HUES48 (cell line): ENCODE results near the gene ITSN1.

ENCODE experiments used
- H3K27ac ChIP-seq: one replicate; pipeline ENCODE4 v1.7.0; 2013; ENCODE audit warnings: low read depth, low read length, inconsistent platforms
- H3K27me3 ChIP-seq: 2 replicates; pipeline ENCODE4 v1.6.1; 2013; ENCODE audit warnings: mild to moderate bottlenecking, low read length; ENCODE audit not compliant: control insufficient read depth, insufficient read depth
- H3K36me3 ChIP-seq: 2 replicates; pipeline ENCODE4 v1.6.1; 2013; ENCODE audit warnings: low read length; ENCODE audit not compliant: control insufficient read depth, insufficient read depth
- H3K4me1 ChIP-seq: 2 replicates; pipeline ENCODE4 v1.6.1; 2013; ENCODE audit warnings: mild to moderate bottlenecking, low read length; ENCODE audit not compliant: control insufficient read depth, insufficient read depth
- H3K4me3 ChIP-seq: 2 replicates; pipeline ENCODE4 v1.5.1; 2013; ENCODE audit warnings: mild to moderate bottlenecking, low read depth, low read length
- H3K9ac ChIP-seq: 2 replicates; pipeline ENCODE4 v1.6.1; 2013; ENCODE audit warnings: mild to moderate bottlenecking, low read depth, low read length, moderate library complexity
- H3K9me3 ChIP-seq: 2 replicates; pipeline ENCODE4 v1.6.1; 2013; ENCODE audit warnings: low read length; ENCODE audit not compliant: control insufficient read depth, insufficient read depth

ITSN1 gene

GRCh38 chr21:33794596-33794995 is 152.3 kb downstream of the ITSN1 start:
- no peaks in the 10 kb centered on the region for H3K9me3 ChIP-seq
- peaks cover 16% of the 10 kb centered on the region for H3K4me1 ChIP-seq
- no peaks in the 10 kb centered on the region for H3K27me3 ChIP-seq
- H3K27ac ChIP-seq = peak overlapping the region; percentile 74
- H3K9ac ChIP-seq = no peak overlapping the region
- H3K36me3 ChIP-seq = peaks cover 41% of the 10 kb centered on the region
- no peak overlapping the region for H3K4me3 ChIP-seq

GRCh38 chr21:33797565-33797964 is 155.3 kb downstream of the ITSN1 start:
- no peak overlapping the region for H3K9ac ChIP-seq

GRCh38 chr21:33799378-33800090 is 157.2 kb downstream of the ITSN1 start:
- H3K9ac ChIP-seq = no peak overlapping the region

More at GRCh38 chr21:33797565-33797964, 155.3 kb downstream of the ITSN1 start:
- Histone ChIP-seq H3K4me1 (peaks cover 25% of the 10 kb centered on the region), H3K4me3 (no peak overlapping the region), H3K36me3 (peaks cover 60% of the 10 kb centered on the region), H3K9me3 (no peaks in the 10 kb centered on the region), H3K27ac (no peak overlapping the region), H3K27me3 (no peaks in the 10 kb centered on the region)

GRCh38 chr21:33800753-33801423 is 158.6 kb downstream of the ITSN1 start:
- Histone ChIP-seq H3K27me3 (no peaks in the 10 kb centered on the region), H3K4me3 (no peak overlapping the region), H3K27ac (no peak overlapping the region), H3K4me1 (peaks cover 10% of the 10 kb centered on the region), H3K36me3 (peaks cover 63% of the 10 kb centered on the region), H3K9ac (no peak overlapping the region), H3K9me3 (no peaks in the 10 kb centered on the region)

More at GRCh38 chr21:33799378-33800090, 157.2 kb downstream of the ITSN1 start:
- Histone ChIP-seq H3K4me1 (peaks cover 15% of the 10 kb centered on the region), H3K36me3 (peaks cover 68% of the 10 kb centered on the region), H3K27ac (peak overlapping the region; percentile 23), H3K27me3 (no peaks in the 10 kb centered on the region), H3K9me3 (no peaks in the 10 kb centered on the region), H3K4me3 (no peak overlapping the region)

- Histone ChIP-seq H3K9me3 (no peaks in the 10 kb centered on the region), H3K27ac (peak overlapping the region; percentile 6), H3K4me1 (peaks cover 10% of the 10 kb centered on the region), H3K4me3 (no peak overlapping the region), H3K9ac (no peak overlapping the region), H3K36me3 (peaks cover 57% of the 10 kb centered on the region), H3K27me3 (no peaks in the 10 kb centered on the region)
These were observed 159.4 kb downstream of the ITSN1 start for GRCh38 chr21:33801424-33802405.

GRCh38 chr21:33802481-33802880 is 160.2 kb downstream of the ITSN1 start:
- Histone ChIP-seq H3K9ac (no peak overlapping the region), H3K36me3 (peaks cover 50% of the 10 kb centered on the region), H3K27ac (peak overlapping the region; percentile 6), H3K4me3 (no peak overlapping the region), H3K27me3 (no peaks in the 10 kb centered on the region), H3K4me1 (peaks cover 10% of the 10 kb centered on the region), H3K9me3 (no peaks in the 10 kb centered on the region)

- H3K27me3 ChIP-seq = no peaks in the 10 kb centered on the region
- H3K9ac ChIP-seq = no peak overlapping the region
- no peak overlapping the region for H3K4me3 ChIP-seq
- no peaks in the 10 kb centered on the region for H3K4me1 ChIP-seq
- no peak overlapping the region for H3K27ac ChIP-seq
- H3K9me3 ChIP-seq = no peaks in the 10 kb centered on the region
- peaks cover 28% of the 10 kb centered on the region for H3K36me3 ChIP-seq
These were observed 166.5 kb downstream of the ITSN1 start for GRCh38 chr21:33808715-33809367.

- H3K36me3 ChIP-seq = peaks cover 39% of the 10 kb centered on the region
- no peaks in the 10 kb centered on the region for H3K4me1 ChIP-seq
- H3K27ac ChIP-seq = no peak overlapping the region
- no peak overlapping the region for H3K4me3 ChIP-seq
- no peaks in the 10 kb centered on the region for H3K9me3 ChIP-seq
- H3K27me3 ChIP-seq = no peaks in the 10 kb centered on the region
- no peak overlapping the region for H3K9ac ChIP-seq
These were observed 168.5 kb downstream of the ITSN1 start for GRCh38 chr21:33810766-33811165.

GRCh38 chr21:33811167-33812010 is 169.1 kb downstream of the ITSN1 start:
- Histone ChIP-seq H3K9me3 (no peaks in the 10 kb centered on the region), H3K27me3 (no peaks in the 10 kb centered on the region), H3K27ac (no peak overlapping the region), H3K4me1 (no peaks in the 10 kb centered on the region), H3K4me3 (no peak overlapping the region), H3K9ac (no peak overlapping the region), H3K36me3 (peaks cover 45% of the 10 kb centered on the region)
